Effector memory CD4-positive, alpha-beta T cell (primary cell): ENCODE data around the gene FAM177B.
"Not testable (repeated sequence)": the region's sequence is repeated elsewhere in the genome, so short reads cannot be mapped to it uniquely, and the experiment has no call there.

Source experiments
- DNase-seq, 3 donors: peaks; one replicate each; pipeline ENCODE4 v3.0.0-alpha.2; 2020
- H3K27ac ChIP-seq: 2 replicates; pipeline ENCODE4 v1.7.0; 2013; ENCODE audit warnings: mild to moderate bottlenecking, low read length, moderate library complexity; ENCODE audit not compliant: insufficient read depth, poor library complexity, severe bottlenecking
- H3K27me3 ChIP-seq: replicated peaks from 2 replicates; pipeline ENCODE4 v1.7.0; 2013; ENCODE audit warnings: mild to moderate bottlenecking, low read length; ENCODE audit not compliant: insufficient read depth, control insufficient read depth, poor library complexity, severe bottlenecking
- H3K36me3 ChIP-seq: 2 replicates; pipeline ENCODE4 v1.7.0; 2013; ENCODE audit warnings: mild to moderate bottlenecking, low read length, moderate library complexity; ENCODE audit not compliant: control insufficient read depth, insufficient read depth
- H3K4me1 ChIP-seq: 2 replicates; pipeline ENCODE4 v1.7.0; 2013; ENCODE audit warnings: low read length, mild to moderate bottlenecking; ENCODE audit not compliant: control insufficient read depth, insufficient read depth, poor library complexity, severe bottlenecking
- H3K4me3 ChIP-seq: 2 replicates; pipeline ENCODE4 v1.7.0; 2013; ENCODE audit warnings: low read length, low read depth, mild to moderate bottlenecking; ENCODE audit not compliant: insufficient read depth, poor library complexity, severe bottlenecking
- H3K9me3 ChIP-seq: 2 replicates; pipeline ENCODE4 v1.7.0; 2013; ENCODE audit warnings: mild to moderate bottlenecking, low read length, moderate library complexity; ENCODE audit not compliant: control insufficient read depth

FAM177B gene

GRCh38 chr1:222759451-222760035, 22.5 kb downstream of the FAM177B start:
- H3K9me3 ChIP-seq = no peaks in the 10 kb centered on the region
- H3K4me1 ChIP-seq = no peaks in the 10 kb centered on the region
- peaks cover 4% of the 10 kb centered on the region for H3K27me3 ChIP-seq
- no peak overlapping the region for H3K4me3 ChIP-seq
- DNase-seq = no peak
- H3K36me3 ChIP-seq = no peaks in the 10 kb centered on the region
- H3K27ac ChIP-seq = no peak overlapping the region

GRCh38 chr1:222761083-222761482, 24.1 kb downstream of the FAM177B start:
- no peak for DNase-seq
- Histone ChIP-seq H3K27ac (no peak overlapping the region), H3K4me3 (no peak overlapping the region), H3K4me1 (no peaks in the 10 kb centered on the region), H3K27me3 (peaks cover 4% of the 10 kb centered on the region), H3K36me3 (no peaks in the 10 kb centered on the region), H3K9me3 (no peaks in the 10 kb centered on the region)

- H3K4me1 ChIP-seq, DNase-seq, H3K9me3 ChIP-seq, H3K36me3 ChIP-seq, H3K27me3 ChIP-seq, H3K27ac ChIP-seq, H3K4me3 ChIP-seq: not testable (repeated sequence)
These were observed 25.2 kb downstream of the FAM177B start for GRCh38 chr1:222762178-222762577.

GRCh38 chr1:222767152-222767571, 30.2 kb downstream of the FAM177B start:
- Histone ChIP-seq H3K27ac (no peak overlapping the region), H3K36me3 (no peaks in the 10 kb centered on the region), H3K9me3 (no peaks in the 10 kb centered on the region), H3K4me1 (no peaks in the 10 kb centered on the region), H3K4me3 (no peak overlapping the region), H3K27me3 (no peaks in the 10 kb centered on the region)
- no peak for DNase-seq

- no peak overlapping the region for H3K27ac ChIP-seq
- H3K9me3 ChIP-seq = no peaks in the 10 kb centered on the region
- no peaks in the 10 kb centered on the region for H3K27me3 ChIP-seq
- DNase-seq = no peak
- H3K4me1 ChIP-seq = no peaks in the 10 kb centered on the region
- no peaks in the 10 kb centered on the region for H3K36me3 ChIP-seq
- no peak overlapping the region for H3K4me3 ChIP-seq
These were observed 31.6 kb downstream of the FAM177B start for GRCh38 chr1:222768592-222768991.

GRCh38 chr1:222769181-222769580, 32.2 kb downstream of the FAM177B start:
- Histone ChIP-seq H3K4me1 (no peaks in the 10 kb centered on the region), H3K27ac (no peak overlapping the region)
- no peak for DNase-seq

GRCh38 chr1:222769971-222770620, 33.1 kb downstream of the FAM177B start:
- Histone ChIP-seq H3K9me3 (no peaks in the 10 kb centered on the region), H3K36me3 (no peaks in the 10 kb centered on the region), H3K4me3 (no peak overlapping the region), H3K27me3 (no peaks in the 10 kb centered on the region), H3K4me1 (no peaks in the 10 kb centered on the region), H3K27ac (no peak overlapping the region)
- DNase-seq = no peak

More at GRCh38 chr1:222769181-222769580, 32.2 kb downstream of the FAM177B start:
- H3K9me3 ChIP-seq = no peaks in the 10 kb centered on the region
- H3K4me3 ChIP-seq = no peak overlapping the region
- H3K36me3 ChIP-seq = no peaks in the 10 kb centered on the region
- H3K27me3 ChIP-seq = no peaks in the 10 kb centered on the region

GRCh38 chr1:222772996-222773379, 36.0 kb downstream of the FAM177B start:
- Histone ChIP-seq H3K27ac (no peak overlapping the region), H3K4me3 (no peak overlapping the region), H3K4me1 (no peaks in the 10 kb centered on the region), H3K9me3 (no peaks in the 10 kb centered on the region), H3K36me3 (no peaks in the 10 kb centered on the region), H3K27me3 (no peaks in the 10 kb centered on the region)
- no peak for DNase-seq

GRCh38 chr1:222777463-222777862, 40.5 kb downstream of the FAM177B start:
- Histone ChIP-seq H3K9me3 (no peaks in the 10 kb centered on the region), H3K27ac (no peak overlapping the region), H3K4me1 (no peaks in the 10 kb centered on the region), H3K27me3 (no peaks in the 10 kb centered on the region), H3K4me3 (no peak overlapping the region), H3K36me3 (no peaks in the 10 kb centered on the region)
- no peak for DNase-seq

- no peak overlapping the region for H3K4me3 ChIP-seq
- DNase-seq = no peak
- no peaks in the 10 kb centered on the region for H3K36me3 ChIP-seq
- H3K9me3 ChIP-seq = no peaks in the 10 kb centered on the region
- no peaks in the 10 kb centered on the region for H3K27me3 ChIP-seq
- H3K4me1 ChIP-seq = no peaks in the 10 kb centered on the region
- H3K27ac ChIP-seq = no peak overlapping the region
These were observed 41.0 kb downstream of the FAM177B start for GRCh38 chr1:222777977-222778376.
